Panc1 (cell line): ENCODE data around the gene RNF213. TPM values are rescaled to one million over a fixed set of nuclear protein-coding genes. Genes with fewer than 3 reads are reported as not detected.

Experiments
- ATAC-seq: fragments of 200-7000 bp; cut with Tn5 transposase; 2 replicates; pipeline ENCODE4 v1.9.1; 2020; ENCODE audit warnings: mild to moderate bottlenecking, moderate library complexity
- BruUV-seq: library from RNA; stranded (reverse); fragments of 400-500 nt; replicated peaks from 2 replicates; lab custom pipeline; 2021; lab: Mats Ljungman, UMichigan
- CTCF ChIA-PET: fragments of 300-600 bp; sonication (Branson Sonifier 250); formaldehyde crosslinking; loops from one replicate; lab custom pipeline; 2022; ENCODE audit warnings: antibody characterized with exemption; lab: Charles Lee
- POLR2A ChIA-PET: fragments of 300-600 bp; sonication (Branson Sonifier 250); formaldehyde crosslinking; loops from one replicate; lab custom pipeline; 2022; ENCODE audit warnings: antibody characterized with exemption; lab: Charles Lee
- DNase-seq: peaks from one replicate; pipeline ENCODE4 v3.0.0-alpha.2; 2010; ENCODE audit warnings: low read depth, low spot score
- H3K27ac ChIP-seq: 2 replicates; pipeline ENCODE4 v1.5.1; 2011; ENCODE audit warnings: mild to moderate bottlenecking, low read length, inconsistent platforms
- H3K27me3 ChIP-seq: fragments of 200-500 bp; sonication (Bioruptor generic); 2 replicates; pipeline ENCODE4 v1.6.0; 2014; ENCODE audit warnings: low read length, inconsistent platforms; ENCODE audit not compliant: control insufficient read depth, insufficient read depth
- H3K36me3 ChIP-seq: fragments of 200-500 bp; sonication (Bioruptor generic); 2 replicates; pipeline ENCODE4 v1.5.1; 2014; ENCODE audit warnings: inconsistent platforms, mild to moderate bottlenecking, low read length, moderate library complexity; ENCODE audit not compliant: control insufficient read depth, insufficient read depth
- H3K4me1 ChIP-seq: 2 replicates; pipeline ENCODE4 v1.5.1; 2011; ENCODE audit warnings: inconsistent platforms, mild to moderate bottlenecking, low read length, moderate library complexity; ENCODE audit not compliant: control insufficient read depth, insufficient read depth
- H3K4me3 ChIP-seq, 2 experiments: 2 replicates each; pipeline ENCODE4 v1.5.1; 2011 to 2012; ENCODE audit warnings: low read depth in 2 of 2, low read length in 2 of 2, mild to moderate bottlenecking in 2 of 2, inconsistent platforms in 1 of 2, moderate library complexity in 1 of 2
- H3K9me3 ChIP-seq: fragments of 200-500 bp; sonication (Bioruptor generic); 2 replicates; pipeline ENCODE4 v1.5.1; 2014; ENCODE audit warnings: low read depth, mild to moderate bottlenecking, inconsistent platforms, low read length, moderate library complexity; ENCODE audit not compliant: control insufficient read depth, insufficient read depth
- POLR2AphosphoS5 ChIP-seq: IDR thresholded peaks from 2 replicates; pipeline ENCODE4 v1.6.1; 2012; ENCODE audit warnings: mild to moderate bottlenecking, low read depth, low read length, moderate library complexity
- REST ChIP-seq, 2 experiments: IDR thresholded peaks; 2 replicates each; pipeline ENCODE4 v1.6.1; 2011 to 2012; ENCODE audit warnings: low read depth in 2 of 2, control low read depth in 1 of 2, low read length in 1 of 2, mild to moderate bottlenecking in 1 of 2, moderate library complexity in 1 of 2; ENCODE audit not compliant: insufficient read depth in 1 of 2
- SIN3A ChIP-seq: IDR thresholded peaks from 2 replicates; pipeline ENCODE4 v1.6.1; 2012; ENCODE audit warnings: low read depth, mild to moderate bottlenecking, low read length, moderate library complexity, borderline replicate concordance; ENCODE audit not compliant: insufficient read depth
- TCF7L2 ChIP-seq: IDR thresholded peaks from 2 replicates; pipeline ENCODE4 v1.6.1; 2011; ENCODE audit warnings: mild to moderate bottlenecking, low read depth, low read length, inconsistent platforms
- in situ Hi-C: cut with HindIII; loops from 2 replicates; pipeline ENCODE4 v1.10.0; 2016; ENCODE audit warnings: low sequenced_read_pairs, low pct_unique_long_range_greater_than_20kb
- intact Hi-C: fragments of 100-400 bp; cut with micrococcal nuclease; formaldehyde crosslinking; loops from one replicate; pipeline ENCODE4 v1.10.0; 2022; ENCODE audit not compliant: unreplicated experiment
- total RNA-seq: library from RNA; stranded (reverse); gene quantifications from one replicate; pipeline ENCODE4 v1.2.1, GENCODE V29; 2021; ENCODE audit not compliant: unreplicated experiment
- TF ChIP-seq, protein P1 (sequence below): fragments of 450-650 bp; IDR thresholded peaks from 2 replicates; pipeline ENCODE4 v1.5.1; 2017; ENCODE audit warnings: mild to moderate bottlenecking

The RNF213 gene
- total RNA-seq, 1 experiment from 2014 or later = 230 TPM

GRCh38 chr17:80290156-80290555 lies 29.5 kb downstream of the RNF213 start:
- CTCF ChIA-PET = no interaction called here
- no peaks in the 10 kb centered on the region for H3K27me3 ChIP-seq
- intact Hi-C loops (no loop called here), in situ Hi-C loops (no loop called here)
- H3K36me3 ChIP-seq = peaks cover 14% of the 10 kb centered on the region
- DNase-seq = no peak
- TF ChIP-seq POLR2AphosphoS5 = no peak
- peak in 1 of 2 experiments; percentile 23; a peak in 1 of 4 replicates for TF ChIP-seq REST (IDR thresholded peaks at IDR 0.05; ENCODE audit: insufficient read depth in 1 of 2, low read depth in 2 of 2, low read length in 1 of 2)
- no peaks in the 10 kb centered on the region for H3K4me1 ChIP-seq
- ATAC-seq = no peak
- no peaks in the 10 kb centered on the region for H3K9me3 ChIP-seq
- no peak overlapping the region for H3K27ac ChIP-seq
- no peak overlapping the region for H3K4me3 ChIP-seq
- BruUV-seq = no TSS peak
- POLR2A ChIA-PET = no interaction called here

DNA sequence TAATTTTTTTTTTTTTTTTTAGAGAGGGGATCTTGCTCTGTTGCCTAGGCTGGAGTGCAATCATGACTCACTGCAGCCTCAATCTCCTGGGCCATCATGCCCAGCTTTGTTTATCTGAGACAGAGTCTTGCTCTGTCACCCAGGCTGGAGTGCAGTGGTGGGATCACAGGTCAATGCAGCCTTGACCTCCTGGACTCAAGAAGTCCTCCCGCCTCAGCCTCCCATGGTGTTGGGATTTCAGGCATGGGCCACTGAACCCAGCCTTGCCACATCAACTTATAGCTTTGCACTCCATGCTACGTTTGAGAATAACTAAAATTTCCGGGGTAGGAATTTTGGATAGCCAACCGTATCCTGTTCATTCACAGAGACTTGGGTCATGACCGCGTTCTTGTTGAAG lies 30.6 kb downstream of the RNF213 start:
- no peak for ATAC-seq
- no peak for TF ChIP-seq POLR2AphosphoS5
- TF ChIP-seq REST (IDR thresholded peaks at IDR 0.05; ENCODE audit: insufficient read depth in 1 of 2, low read depth in 2 of 2, low read length in 1 of 2) = no peak
- no peak for TF ChIP-seq TCF7L2
- TF ChIP-seq, protein P1, sequence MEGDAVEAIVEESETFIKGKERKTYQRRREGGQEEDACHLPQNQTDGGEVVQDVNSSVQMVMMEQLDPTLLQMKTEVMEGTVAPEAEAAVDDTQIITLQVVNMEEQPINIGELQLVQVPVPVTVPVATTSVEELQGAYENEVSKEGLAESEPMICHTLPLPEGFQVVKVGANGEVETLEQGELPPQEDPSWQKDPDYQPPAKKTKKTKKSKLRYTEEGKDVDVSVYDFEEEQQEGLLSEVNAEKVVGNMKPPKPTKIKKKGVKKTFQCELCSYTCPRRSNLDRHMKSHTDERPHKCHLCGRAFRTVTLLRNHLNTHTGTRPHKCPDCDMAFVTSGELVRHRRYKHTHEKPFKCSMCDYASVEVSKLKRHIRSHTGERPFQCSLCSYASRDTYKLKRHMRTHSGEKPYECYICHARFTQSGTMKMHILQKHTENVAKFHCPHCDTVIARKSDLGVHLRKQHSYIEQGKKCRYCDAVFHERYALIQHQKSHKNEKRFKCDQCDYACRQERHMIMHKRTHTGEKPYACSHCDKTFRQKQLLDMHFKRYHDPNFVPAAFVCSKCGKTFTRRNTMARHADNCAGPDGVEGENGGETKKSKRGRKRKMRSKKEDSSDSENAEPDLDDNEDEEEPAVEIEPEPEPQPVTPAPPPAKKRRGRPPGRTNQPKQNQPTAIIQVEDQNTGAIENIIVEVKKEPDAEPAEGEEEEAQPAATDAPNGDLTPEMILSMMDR = no peak
- no peak for TF ChIP-seq SIN3A
- no peak overlapping the region for H3K27ac ChIP-seq
- DNase-seq = no peak
- H3K9me3 ChIP-seq = no peaks in the 10 kb centered on the region
- POLR2A ChIA-PET = interaction anchor here (0.7 kb wide), 1 partner anchor 36 kb away, joined by 8 read pairs; no protein-coding TSS in a partner anchor
- H3K4me1 ChIP-seq = no peaks in the 10 kb centered on the region
- no peaks in the 10 kb centered on the region for H3K27me3 ChIP-seq
- peaks cover 14% of the 10 kb centered on the region for H3K36me3 ChIP-seq
- no peak overlapping the region for H3K4me3 ChIP-seq
- CTCF ChIA-PET = no interaction called here
- intact Hi-C loops = no loop called here
- no TSS peak for BruUV-seq
- in situ Hi-C loops = no loop called here
